ENCODE data around the gene TNNI2.

- TF ChIP-seq CTCF (IDR thresholded peaks at IDR 0.05 in 8 of 11, conservative IDR thresholded peaks at IDR 0.05 in 3 of 11) (no peak), POLR2A (IDR thresholded peaks at IDR 0.05) (no peak), POLR2AphosphoS5 (IDR thresholded peaks at IDR 0.05) (no peak)
These were observed 27.4 kb downstream of the TNNI2 start for GRCh38 chr11:1866226-1866625.

Data from spleen (tissue), 7 donors.